Caco-2 (cell line): Measurements from ENCODE around the gene PPP2R5D. TPM values are rescaled to one million over a fixed set of nuclear protein-coding genes. Genes with fewer than 3 reads are reported as not detected.

Experiments
- BruUV-seq: library from RNA; stranded (reverse); fragments of 400-500 nt; replicated peaks from 2 replicates; lab custom pipeline; 2021; lab: Mats Ljungman, UMichigan
- CTCF ChIA-PET: fragments of 300-600 bp; sonication (Branson Sonifier 250); formaldehyde crosslinking; loops from one replicate; lab custom pipeline; 2022; ENCODE audit warnings: antibody characterized with exemption; lab: Charles Lee
- POLR2A ChIA-PET: fragments of 300-600 bp; sonication (Branson Sonifier 250); formaldehyde crosslinking; loops from one replicate; lab custom pipeline; 2022; ENCODE audit warnings: antibody characterized with exemption; lab: Charles Lee
- DNase-seq, 2 experiments: peaks; one replicate each; pipeline versions ENCODE4 v3.0.0 to v3.0.0-alpha.2; 2020 to 2022
- H3K27me3 ChIP-seq: replicated peaks from 2 replicates; pipeline ENCODE4 v1.6.0; 2011; ENCODE audit warnings: low read length; ENCODE audit not compliant: control insufficient read depth, insufficient read depth
- H3K36me3 ChIP-seq: 2 replicates; pipeline ENCODE4 v1.5.1; 2011; ENCODE audit warnings: low read length; ENCODE audit not compliant: control insufficient read depth, insufficient read depth
- H3K4me1 ChIP-seq: fragments of 250-450 bp; sonication (Bioruptor Pico); 2 replicates; pipeline ENCODE4 v1.5.1; 2020; ENCODE audit warnings: mild to moderate bottlenecking
- H3K4me3 ChIP-seq: 2 replicates; pipeline ENCODE4 v1.5.1; 2011; ENCODE audit warnings: low read depth, mild to moderate bottlenecking, control low read depth, low read length
- H3K9me3 ChIP-seq: fragments of 250-450 bp; sonication (Bioruptor Pico); 2 replicates; pipeline ENCODE4 v1.5.1; 2020; ENCODE audit warnings: mild to moderate bottlenecking, moderate library complexity
- H3K27ac Mint-ChIP-seq: one replicate; pipeline ENCODE4 v1.8.0; 2022; ENCODE audit warnings: mixed read lengths; ENCODE audit not compliant: unreplicated experiment
- H3K27me3 Mint-ChIP-seq: one replicate; pipeline ENCODE4 v1.8.0; 2022; ENCODE audit warnings: mixed read lengths; ENCODE audit not compliant: insufficient read depth, unreplicated experiment
- H3K36me3 Mint-ChIP-seq: one replicate; pipeline ENCODE4 v1.8.0; 2022; ENCODE audit warnings: mild to moderate bottlenecking, mixed read lengths; ENCODE audit not compliant: insufficient read depth, unreplicated experiment
- H3K4me1 Mint-ChIP-seq: one replicate; pipeline ENCODE4 v1.8.0; 2022; ENCODE audit warnings: low read depth, mixed read lengths; ENCODE audit not compliant: unreplicated experiment
- H3K4me3 Mint-ChIP-seq: one replicate; pipeline ENCODE4 v1.8.0; 2022; ENCODE audit warnings: mild to moderate bottlenecking, moderate library complexity, mixed read lengths; ENCODE audit not compliant: unreplicated experiment
- H3K9me3 Mint-ChIP-seq: one replicate; pipeline ENCODE4 v1.8.0; 2022; ENCODE audit warnings: mixed read lengths; ENCODE audit not compliant: unreplicated experiment
- intact Hi-C: fragments of 100-400 bp; cut with micrococcal nuclease; formaldehyde crosslinking; loops from one replicate; pipeline ENCODE4 v1.10.0; 2022; ENCODE audit not compliant: unreplicated experiment
- total RNA-seq: library from RNA; stranded (reverse); gene quantifications from 2 replicates; pipeline ENCODE4 v1.2.3, GENCODE V29; 2022
- TF ChIP-seq, protein P1 (sequence below), 2 experiments: fragments of 200-600 bp in 1 of 2; IDR thresholded peaks; 1 replicate in 1 of 2; 2 replicates in 1 of 2; pipeline versions ENCODE4 v1.5.1 to v1.8.0; 2011 to 2022; ENCODE audit warnings: antibody characterized with exemption in 1 of 2, control low read depth in 1 of 2, inconsistent platforms in 1 of 2, low read depth in 1 of 2, low read length in 1 of 2, mild to moderate bottlenecking in 1 of 2, moderate library complexity in 1 of 2; ENCODE audit not compliant: insufficient read depth in 1 of 2, severe bottlenecking in 1 of 2, unreplicated experiment in 1 of 2

Gene PPP2R5D
- total RNA-seq, 1 experiment from 2014 or later, result 45.0 TPM

DNA sequence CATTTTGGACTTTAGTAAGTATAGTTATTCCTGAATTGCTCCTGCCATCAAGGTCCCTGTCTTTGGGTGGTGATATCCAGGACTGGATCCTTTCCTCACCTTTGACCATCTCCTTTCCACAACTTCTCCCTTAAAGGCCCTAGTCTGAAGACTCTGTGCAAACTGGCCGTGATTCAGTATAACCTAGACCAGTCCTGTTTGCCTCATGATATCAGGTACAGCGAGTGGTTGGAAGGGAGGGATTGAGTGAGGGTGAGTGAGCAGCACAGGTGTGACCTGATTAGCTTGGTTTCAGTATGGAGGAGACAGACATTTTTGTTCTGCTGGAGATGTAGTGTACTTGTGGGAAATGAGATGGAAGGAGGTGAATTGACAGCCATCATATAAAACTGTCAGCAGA is 34.8 kb downstream of the PPP2R5D start:
- no peaks in the 10 kb centered on the region for H3K9me3 ChIP-seq
- no TSS peak for BruUV-seq
- peaks cover 10% of the 10 kb centered on the region for H3K4me1 ChIP-seq
- no peak overlapping the region for H3K4me3 ChIP-seq
- H3K27me3 Mint-ChIP-seq, result no peaks in the 10 kb centered on the region
- peaks cover 8% of the 10 kb centered on the region for H3K4me1 Mint-ChIP-seq
- TF ChIP-seq, protein P1, sequence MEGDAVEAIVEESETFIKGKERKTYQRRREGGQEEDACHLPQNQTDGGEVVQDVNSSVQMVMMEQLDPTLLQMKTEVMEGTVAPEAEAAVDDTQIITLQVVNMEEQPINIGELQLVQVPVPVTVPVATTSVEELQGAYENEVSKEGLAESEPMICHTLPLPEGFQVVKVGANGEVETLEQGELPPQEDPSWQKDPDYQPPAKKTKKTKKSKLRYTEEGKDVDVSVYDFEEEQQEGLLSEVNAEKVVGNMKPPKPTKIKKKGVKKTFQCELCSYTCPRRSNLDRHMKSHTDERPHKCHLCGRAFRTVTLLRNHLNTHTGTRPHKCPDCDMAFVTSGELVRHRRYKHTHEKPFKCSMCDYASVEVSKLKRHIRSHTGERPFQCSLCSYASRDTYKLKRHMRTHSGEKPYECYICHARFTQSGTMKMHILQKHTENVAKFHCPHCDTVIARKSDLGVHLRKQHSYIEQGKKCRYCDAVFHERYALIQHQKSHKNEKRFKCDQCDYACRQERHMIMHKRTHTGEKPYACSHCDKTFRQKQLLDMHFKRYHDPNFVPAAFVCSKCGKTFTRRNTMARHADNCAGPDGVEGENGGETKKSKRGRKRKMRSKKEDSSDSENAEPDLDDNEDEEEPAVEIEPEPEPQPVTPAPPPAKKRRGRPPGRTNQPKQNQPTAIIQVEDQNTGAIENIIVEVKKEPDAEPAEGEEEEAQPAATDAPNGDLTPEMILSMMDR (IDR thresholded peaks at IDR 0.05; ENCODE audit: insufficient read depth in 1 of 2, low read depth in 1 of 2, low read length in 1 of 2, severe bottlenecking in 1 of 2, unreplicated experiment in 1 of 2), result no peak
- no peak overlapping the region for H3K4me3 Mint-ChIP-seq
- no peaks in the 10 kb centered on the region for H3K9me3 Mint-ChIP-seq
- H3K36me3 ChIP-seq, result no peaks in the 10 kb centered on the region
- H3K27ac Mint-ChIP-seq, result no peak overlapping the region
- DNase-seq, result no peak
- CTCF ChIA-PET, result no interaction called here
- POLR2A ChIA-PET, result interaction anchor here (0.6 kb wide), 1 partner anchor 161 kb away, joined by 5 read pairs; no protein-coding TSS in a partner anchor
- intact Hi-C loops, result no loop called here
- no peaks in the 10 kb centered on the region for H3K27me3 ChIP-seq
- H3K36me3 Mint-ChIP-seq, result peaks cover 39% of the 10 kb centered on the region

DNA sequence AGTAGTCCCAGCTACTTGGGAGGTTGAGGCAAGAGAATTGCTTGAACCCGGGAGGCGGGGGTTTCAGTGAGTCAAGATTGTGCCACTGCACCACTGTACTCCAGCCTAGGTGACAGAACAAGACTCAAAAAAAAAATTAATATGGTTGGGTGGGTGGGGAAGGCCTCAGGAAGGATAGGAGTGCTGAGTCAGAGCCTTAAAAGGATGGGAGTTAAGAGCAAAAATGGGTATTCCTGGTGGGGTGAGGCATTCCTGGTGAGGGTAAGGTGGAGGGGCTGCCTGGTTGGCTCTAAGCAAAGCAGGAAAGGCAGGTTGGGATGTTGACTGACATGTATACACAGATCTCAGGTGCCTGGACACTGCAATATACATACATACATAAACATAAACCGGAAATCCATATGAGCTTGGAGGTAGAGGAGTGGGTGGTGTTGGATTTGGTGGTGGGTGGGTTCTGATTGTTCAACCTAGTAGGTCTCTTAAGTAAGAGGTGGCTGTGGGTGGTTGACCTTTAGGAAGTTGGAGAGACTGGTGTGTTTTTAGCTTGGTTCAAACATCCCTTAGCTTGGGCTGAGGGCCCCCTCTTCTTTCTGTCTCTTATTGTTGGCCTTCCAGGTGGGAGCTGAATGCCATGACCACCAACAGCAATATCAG is 35.8 kb downstream of the PPP2R5D start:
- H3K9me3 Mint-ChIP-seq, result no peaks in the 10 kb centered on the region
- intact Hi-C loops, result no loop called here
- Histone ChIP-seq H3K9me3 (no peaks in the 10 kb centered on the region), H3K36me3 (peaks cover 2% of the 10 kb centered on the region; the same call in 1 of the 2 replicates), H3K27me3 (no peaks in the 10 kb centered on the region), H3K4me1 (peaks cover 10% of the 10 kb centered on the region), H3K4me3 (no peak overlapping the region)
- DNase-seq, result no peak
- TF ChIP-seq, protein P1 (IDR thresholded peaks at IDR 0.05; ENCODE audit: insufficient read depth in 1 of 2, low read depth in 1 of 2, low read length in 1 of 2, severe bottlenecking in 1 of 2, unreplicated experiment in 1 of 2), result no peak
- ChIA-PET POLR2A (interaction anchor here (0.6 to 1.0 kb wide), 4 partner anchors 12 to 160 kb away, joined by 3 to 5 read pairs (median 4); partner anchors contain the start of gene PPP2R5D), CTCF (interaction anchor here (1.2 kb wide), 1 partner anchor 39 kb away, joined by 3 read pairs; the partner anchor contains the start of genes KLC4 and MRPL2)
- no TSS peak for BruUV-seq
- H3K4me1 Mint-ChIP-seq, result no peaks in the 10 kb centered on the region
- H3K36me3 Mint-ChIP-seq, result peaks cover 42% of the 10 kb centered on the region
- H3K4me3 Mint-ChIP-seq, result peak overlapping the region; percentile 29
- H3K27ac Mint-ChIP-seq, result peak overlapping the region; percentile 51
- no peaks in the 10 kb centered on the region for H3K27me3 Mint-ChIP-seq

DNA sequence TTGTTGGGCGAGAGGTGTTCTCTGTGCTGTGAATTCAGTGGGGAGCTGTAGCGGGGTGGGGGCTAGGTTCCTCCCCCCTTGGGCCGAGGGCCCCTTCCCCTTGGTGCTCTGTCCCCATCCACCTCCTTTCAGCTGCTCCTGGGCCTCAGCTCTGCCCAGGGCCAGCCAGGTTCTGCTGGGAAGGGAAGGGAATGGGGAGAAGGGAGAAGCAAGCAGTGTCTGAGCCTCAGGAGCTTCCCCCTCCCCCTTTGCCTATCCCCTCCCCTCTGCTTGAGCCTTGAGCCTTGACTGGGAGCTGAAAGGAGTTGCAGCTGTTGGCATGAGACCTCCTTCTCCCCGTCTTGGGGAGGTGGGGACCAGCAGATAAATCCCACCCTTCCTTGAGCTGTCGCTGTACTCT is 36.5 kb downstream of the PPP2R5D start:
- Histone ChIP-seq H3K36me3 (peaks cover 2% of the 10 kb centered on the region; the same call in 1 of the 2 replicates), H3K9me3 (no peaks in the 10 kb centered on the region), H3K27me3 (no peaks in the 10 kb centered on the region), H3K4me3 (peak overlapping the region; percentile 80), H3K4me1 (peaks cover 10% of the 10 kb centered on the region)
- H3K36me3 Mint-ChIP-seq, result peaks cover 49% of the 10 kb centered on the region
- no peaks in the 10 kb centered on the region for H3K27me3 Mint-ChIP-seq
- H3K9me3 Mint-ChIP-seq, result no peaks in the 10 kb centered on the region
- TSS peak; percentile 86 for BruUV-seq
- H3K4me3 Mint-ChIP-seq, result peak overlapping the region; percentile 96
- intact Hi-C loops, result no loop called here
- no peaks in the 10 kb centered on the region for H3K4me1 Mint-ChIP-seq
- TF ChIP-seq, protein P1 (IDR thresholded peaks at IDR 0.05; ENCODE audit: insufficient read depth in 1 of 2, low read depth in 1 of 2, low read length in 1 of 2, severe bottlenecking in 1 of 2, unreplicated experiment in 1 of 2), result no peak
- H3K27ac Mint-ChIP-seq, result peak overlapping the region; percentile 96
- DNase-seq, result peak in 1 of 2 experiments; percentile 19
- CTCF ChIA-PET, result interaction anchor here (1.2 kb wide), 1 partner anchor 39 kb away, joined by 3 read pairs; the partner anchor contains the start of genes KLC4 and MRPL2
- POLR2A ChIA-PET, result interaction anchor here (0.8 to 1.0 kb wide), 4 partner anchors 12 to 41 kb away, joined by 3 to 4 read pairs (median 3); partner anchors contain the start of genes CUL7 and PPP2R5D
